MG63 (cell line): Measurements from ENCODE around the gene DENND1A. TPM values are rescaled to one million over a fixed set of nuclear protein-coding genes. Genes with fewer than 3 reads are reported as not detected.
A peak's percentile ranks its signal among the peaks of the same experiment; 100 is the strongest.
"Not testable (repeated sequence)": the region's sequence is repeated elsewhere in the genome, so short reads cannot be mapped to it uniquely, and the experiment has no call there.

Experiments used
- DNase-seq: peaks from one replicate; pipeline ENCODE4 v3.0.0-alpha.2; 2020
- H3K27me3 ChIP-seq: fragments of 250-450 bp; sonication (Bioruptor Pico); 2 replicates; pipeline ENCODE4 v1.5.1; 2020; ENCODE audit warnings: mild to moderate bottlenecking, moderate library complexity
- H3K36me3 ChIP-seq: fragments of 250-450 bp; sonication (Bioruptor Pico); 2 replicates; pipeline ENCODE4 v1.5.1; 2020; ENCODE audit warnings: mild to moderate bottlenecking, moderate library complexity
- H3K4me3 ChIP-seq: fragments of 250-450 bp; sonication (Bioruptor Pico); 2 replicates; pipeline ENCODE4 v1.5.1; 2020; ENCODE audit warnings: mild to moderate bottlenecking, moderate library complexity
- H3K9me3 ChIP-seq: fragments of 250-450 bp; sonication (Bioruptor Pico); 2 replicates; pipeline ENCODE4 v1.5.1; 2020; ENCODE audit warnings: mild to moderate bottlenecking, moderate library complexity
- total RNA-seq: library from RNA; depleted of rRNA; stranded (reverse); fragments of >200 nt; shearing (Covaris generic); gene quantifications from 2 replicates; pipeline ENCODE4 v1.2.3, GENCODE V29; 2014; ENCODE audit warnings: low replicate concordance

DENND1A gene
- total RNA-seq, 1 experiment from 2014 or later = 35.3 TPM

GRCh38 chr9:123954518-123955280 lies 24.8 kb upstream of the DENND1A start:
- Histone ChIP-seq H3K9me3 (0 out of 2 replicates have a peak, but pooled peaks cover 2% of the 10 kb centered on the region), H3K4me3 (no peak overlapping the region), H3K27me3 (no peaks in the 10 kb centered on the region), H3K36me3 (no peaks in the 10 kb centered on the region)
- DNase-seq = no peak

DNA sequence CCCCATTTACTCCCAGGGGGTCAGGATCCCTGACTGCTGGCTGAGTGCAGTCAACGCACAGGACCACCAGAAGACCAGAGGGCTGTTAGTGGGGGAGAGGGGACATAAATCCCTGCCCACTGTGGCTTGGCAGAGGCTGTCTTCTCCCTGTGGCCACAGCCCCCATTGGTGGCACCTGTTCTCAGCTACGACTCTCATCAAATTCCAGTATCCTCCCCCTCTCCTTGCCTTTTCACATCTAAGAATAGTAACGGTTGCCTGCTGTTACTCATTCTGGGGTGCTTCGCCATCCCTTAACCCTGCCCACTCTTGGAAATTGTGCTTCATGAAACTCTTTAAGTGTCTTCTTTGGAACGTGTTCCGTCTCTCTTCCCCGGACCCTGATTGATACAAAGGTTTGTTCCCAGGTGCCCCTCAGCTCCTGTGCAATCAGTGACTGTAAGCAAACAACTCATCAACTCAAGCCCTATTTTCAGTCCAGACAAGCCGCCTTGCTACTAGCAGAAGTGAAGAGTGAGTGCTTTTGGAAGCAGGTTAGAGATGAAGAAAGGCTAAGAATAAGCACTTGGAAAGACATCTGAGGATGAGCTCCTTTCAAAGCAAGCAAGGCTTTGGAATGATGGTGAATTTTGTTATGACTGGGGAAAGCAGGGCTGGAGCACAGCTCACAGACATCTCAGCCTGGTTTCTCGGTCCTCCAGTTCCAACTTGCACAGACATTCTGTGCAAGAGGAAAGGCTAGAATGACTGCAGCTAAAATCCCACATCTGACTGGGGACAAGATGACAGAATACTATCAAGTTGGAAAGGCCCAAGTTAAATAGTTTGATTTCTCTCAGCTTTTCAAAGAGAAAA lies 22.9 kb upstream of the DENND1A start:
- no peaks in the 10 kb centered on the region for H3K27me3 ChIP-seq
- DNase-seq = no peak
- no peak overlapping the region for H3K4me3 ChIP-seq

GRCh38 chr9:123948286-123948685 lies 18.4 kb upstream of the DENND1A start:
- Histone ChIP-seq H3K4me3 (no peak overlapping the region), H3K36me3 (no peaks in the 10 kb centered on the region), H3K9me3 (no peaks in the 10 kb centered on the region), H3K27me3 (no peaks in the 10 kb centered on the region)
- DNase-seq = no peak

More for the DNA sequence above, 22.9 kb upstream of the DENND1A start:
- H3K9me3 ChIP-seq = no peaks in the 10 kb centered on the region
- no peaks in the 10 kb centered on the region for H3K36me3 ChIP-seq

GRCh38 chr9:123947326-123947725 lies 17.4 kb upstream of the DENND1A start:
- no peak for DNase-seq
- no peaks in the 10 kb centered on the region for H3K36me3 ChIP-seq
- no peaks in the 10 kb centered on the region for H3K27me3 ChIP-seq
- H3K9me3 ChIP-seq = no peaks in the 10 kb centered on the region
- H3K4me3 ChIP-seq = no peak overlapping the region

DNA sequence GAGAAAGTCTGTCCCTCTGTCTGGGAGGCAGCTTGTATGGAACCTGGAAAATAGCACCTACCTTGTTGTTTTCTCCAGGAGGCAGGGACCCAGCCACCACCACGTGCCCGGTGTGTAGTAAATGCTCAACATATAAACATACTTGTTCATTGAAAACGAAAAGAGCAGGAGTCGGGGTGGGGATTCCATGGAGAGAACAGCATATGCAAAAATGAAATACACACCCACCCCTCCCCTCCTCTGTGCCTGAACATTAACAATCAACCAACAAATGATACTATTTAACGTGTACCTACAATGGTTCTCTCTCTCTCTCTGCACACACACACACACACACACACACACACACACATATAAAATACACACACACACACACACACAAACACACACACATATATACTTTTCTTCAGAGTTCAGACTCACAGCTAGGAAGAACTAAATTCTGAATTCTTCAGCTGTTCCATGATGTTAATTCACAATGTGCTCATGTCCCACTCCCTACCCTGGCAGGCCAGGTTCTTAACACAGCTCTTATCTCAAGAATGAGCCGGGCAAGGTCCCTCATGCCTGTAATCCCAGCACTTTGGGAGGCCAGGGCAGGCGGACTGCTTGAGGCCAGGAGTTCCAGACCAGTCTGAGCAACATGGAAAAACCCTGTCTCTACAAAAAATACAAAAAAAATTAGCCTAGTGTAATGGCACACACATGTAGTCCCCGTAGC lies 16.3 kb upstream of the DENND1A start:
- Histone ChIP-seq H3K9me3 (no peaks in the 10 kb centered on the region), H3K27me3 (no peaks in the 10 kb centered on the region), H3K36me3 (no peaks in the 10 kb centered on the region), H3K4me3 (no peak overlapping the region)
- no peak for DNase-seq

DNA sequence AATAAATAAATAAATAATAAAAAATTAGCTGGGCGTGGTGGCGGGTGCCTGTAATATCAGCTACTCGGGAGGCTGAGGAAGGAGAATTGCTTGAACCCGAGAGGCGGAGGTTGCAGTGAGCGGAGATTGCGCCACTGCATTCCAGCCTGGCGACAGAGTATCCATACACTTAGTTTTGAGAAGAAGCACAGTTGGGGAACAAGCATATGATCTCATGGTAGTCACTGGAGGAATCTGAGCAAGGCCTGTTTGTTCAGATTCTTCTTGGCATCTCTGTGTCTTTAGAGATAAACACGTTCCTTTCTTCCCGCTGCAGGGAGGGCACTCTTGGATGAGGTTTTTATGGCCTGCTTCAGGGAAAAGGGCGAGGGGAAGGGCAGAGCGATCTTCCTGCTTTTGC lies 15.6 kb upstream of the DENND1A start:
- no peaks in the 10 kb centered on the region for H3K9me3 ChIP-seq
- H3K27me3 ChIP-seq = no peaks in the 10 kb centered on the region
- DNase-seq = no peak
- H3K4me3 ChIP-seq = no peak overlapping the region
- H3K36me3 ChIP-seq = no peaks in the 10 kb centered on the region

DNA sequence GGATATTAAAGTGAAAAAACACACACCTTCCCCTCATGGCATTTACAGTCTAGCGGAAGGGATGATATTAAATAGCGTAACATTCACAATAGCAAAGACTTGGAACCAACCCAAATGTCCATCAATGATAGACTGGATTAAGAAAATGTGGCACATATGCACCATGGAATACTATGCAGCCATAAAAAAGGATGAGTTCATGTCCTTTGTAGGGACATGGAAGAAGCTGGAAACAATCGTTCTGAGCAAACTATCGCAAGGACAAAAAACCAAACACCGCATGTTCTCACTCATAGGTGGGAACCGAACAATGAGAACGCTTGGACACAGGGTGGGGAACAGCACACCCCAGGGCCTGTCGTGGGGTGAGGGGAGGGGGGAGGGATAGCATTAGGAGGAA lies 14.5 kb upstream of the DENND1A start:
- not testable (repeated sequence) for DNase-seq, H3K27me3 ChIP-seq, H3K9me3 ChIP-seq, H3K36me3 ChIP-seq, H3K4me3 ChIP-seq

- H3K9me3 ChIP-seq = no peaks in the 10 kb centered on the region
- no peaks in the 10 kb centered on the region for H3K36me3 ChIP-seq
These were observed 13.7 kb upstream of the DENND1A start for GRCh38 chr9:123943671-123944070.

GRCh38 chr9:123942542-123942941 lies 12.6 kb upstream of the DENND1A start:
- no peak overlapping the region for H3K4me3 ChIP-seq
- H3K27me3 ChIP-seq = no peaks in the 10 kb centered on the region
- DNase-seq = no peak
- H3K9me3 ChIP-seq = no peaks in the 10 kb centered on the region
- no peaks in the 10 kb centered on the region for H3K36me3 ChIP-seq

More at GRCh38 chr9:123943671-123944070, 13.7 kb upstream of the DENND1A start:
- H3K4me3 ChIP-seq = no peak overlapping the region
- H3K27me3 ChIP-seq = no peaks in the 10 kb centered on the region
- no peak for DNase-seq

DNA sequence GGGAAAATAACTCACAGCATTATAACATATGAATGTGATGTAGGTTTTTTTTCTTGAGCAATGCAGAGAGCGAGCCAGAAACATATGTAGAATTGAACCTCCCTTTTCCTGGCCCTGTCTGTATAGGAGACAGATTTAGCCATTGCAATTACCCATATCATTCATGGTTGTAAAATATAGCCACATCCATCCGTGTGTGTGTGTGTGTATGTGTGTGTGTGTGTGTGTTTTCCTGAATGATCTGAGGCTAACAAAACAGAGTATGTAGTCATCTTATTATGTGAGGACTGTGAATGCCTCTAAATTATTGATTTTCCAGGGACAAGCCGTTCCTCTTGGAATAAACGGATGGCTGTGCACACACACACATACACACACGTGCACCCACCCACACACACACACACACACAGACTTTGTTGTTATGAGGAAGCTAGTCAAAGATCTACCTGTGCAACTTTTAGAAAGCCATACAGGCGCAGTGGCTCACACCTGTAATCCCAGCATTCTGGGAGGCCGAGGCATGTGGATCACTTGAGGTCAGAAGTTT lies 11.7 kb upstream of the DENND1A start:
- no peak overlapping the region for H3K4me3 ChIP-seq
- no peak for DNase-seq
- no peaks in the 10 kb centered on the region for H3K27me3 ChIP-seq
- no peaks in the 10 kb centered on the region for H3K36me3 ChIP-seq
- no peaks in the 10 kb centered on the region for H3K9me3 ChIP-seq

DNA sequence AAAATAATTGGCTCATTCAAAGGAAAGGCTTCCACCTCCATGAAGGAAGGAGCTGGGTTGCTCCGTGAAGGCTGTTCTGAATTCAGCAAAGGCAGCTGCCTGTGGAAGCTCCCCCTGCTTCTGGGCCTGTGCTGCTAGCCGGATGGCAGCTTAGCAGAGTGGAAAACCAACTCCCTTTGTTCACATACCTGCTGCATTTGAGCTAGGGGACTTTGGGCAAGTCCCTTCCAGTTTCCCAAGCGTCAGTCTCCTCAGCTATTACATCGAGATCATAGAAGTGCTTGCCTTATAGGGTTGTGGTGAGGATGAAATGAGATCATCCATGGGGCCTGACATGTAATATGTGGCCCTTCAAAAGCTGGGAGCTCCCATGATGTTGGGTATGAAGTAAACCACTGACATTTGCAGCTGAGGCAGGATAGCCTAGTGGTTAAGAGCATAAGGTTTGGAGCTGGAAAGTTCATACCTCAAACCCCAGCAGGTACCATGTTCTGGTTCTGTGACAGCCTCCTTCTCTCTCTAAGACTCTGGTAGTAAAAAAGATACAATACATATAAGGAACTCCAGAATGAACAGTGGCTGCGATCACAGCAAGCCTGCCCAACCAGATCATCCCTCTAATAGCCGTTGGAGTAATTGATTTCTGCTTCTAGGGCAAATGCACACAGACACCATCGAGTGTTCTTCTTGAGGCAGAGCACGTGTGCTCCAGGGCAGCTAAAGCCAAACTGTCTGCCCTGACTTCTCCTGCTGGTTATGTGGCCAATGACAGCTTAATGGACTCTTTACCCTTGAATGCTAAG lies 11.0 kb upstream of the DENND1A start:
- H3K4me3 ChIP-seq = no peak overlapping the region
- no peak for DNase-seq
- no peaks in the 10 kb centered on the region for H3K27me3 ChIP-seq
- no peaks in the 10 kb centered on the region for H3K36me3 ChIP-seq
- no peaks in the 10 kb centered on the region for H3K9me3 ChIP-seq

DNA sequence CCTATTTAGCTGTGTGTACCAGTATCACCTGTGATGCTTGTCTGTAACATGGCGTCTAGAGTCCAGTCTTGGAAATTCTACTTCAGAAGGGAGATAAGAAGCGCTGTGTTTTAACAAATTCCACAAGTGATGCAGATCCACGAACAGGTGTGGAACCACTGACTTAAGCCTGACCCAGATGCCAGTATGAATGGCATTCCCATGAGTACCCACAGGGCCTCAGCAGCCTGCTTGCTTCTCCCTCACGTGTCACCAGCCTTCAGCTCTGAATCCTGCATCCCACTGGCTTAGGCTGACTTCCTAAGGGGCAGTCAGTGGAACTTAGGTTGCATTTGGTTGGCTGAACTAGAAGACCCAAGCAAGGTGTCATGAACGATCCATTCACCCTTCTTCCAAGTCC lies 8.5 kb upstream of the DENND1A start:
- Histone ChIP-seq H3K36me3 (no peaks in the 10 kb centered on the region), H3K27me3 (no peaks in the 10 kb centered on the region), H3K4me3 (no peak overlapping the region), H3K9me3 (no peaks in the 10 kb centered on the region)
- no peak for DNase-seq

DNA sequence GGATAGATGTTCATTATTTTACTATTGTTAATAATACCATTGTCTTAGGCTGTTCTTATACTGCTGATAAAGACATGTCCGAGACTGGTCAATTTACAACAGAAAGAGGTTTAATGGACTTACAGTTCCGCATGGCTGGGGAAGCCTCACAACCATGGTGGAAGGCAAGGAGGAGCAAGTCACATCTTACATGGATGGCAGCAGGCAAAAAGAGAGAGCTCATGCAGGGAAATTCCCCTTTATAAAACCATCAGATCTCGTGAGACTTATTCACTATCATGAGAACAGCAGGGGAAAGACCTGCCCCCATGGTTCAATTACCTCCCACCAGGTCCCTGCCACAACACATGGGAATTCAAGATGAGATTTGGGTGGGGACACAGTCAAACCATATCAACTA lies 6.6 kb upstream of the DENND1A start:
- not testable (repeated sequence) for H3K9me3 ChIP-seq, DNase-seq, H3K27me3 ChIP-seq, H3K36me3 ChIP-seq, H3K4me3 ChIP-seq

- Histone ChIP-seq H3K27me3 (no peaks in the 10 kb centered on the region), H3K4me3 (no peak overlapping the region), H3K36me3 (no peaks in the 10 kb centered on the region), H3K9me3 (no peaks in the 10 kb centered on the region)
- DNase-seq = peak; percentile 32
These were observed 3.7 kb upstream of the DENND1A start for GRCh38 chr9:123933440-123934212.

- Histone ChIP-seq H3K4me3 (peak overlapping the region; percentile 69), H3K9me3 (no peaks in the 10 kb centered on the region), H3K36me3 (no peaks in the 10 kb centered on the region), H3K27me3 (no peaks in the 10 kb centered on the region)
- DNase-seq = no peak
These were observed 603 bp downstream of the DENND1A start for GRCh38 chr9:123929177-123929869.
